Skin epidermis (tissue), 12 donors: ENCODE data around the gene RDX.

Experiments used
- H3K27ac ChIP-seq, 21 experiments: fragments of 200-600 bp; sonication (generic) in 11 of 21; one replicate each; pipeline ENCODE4 v1.5.0; 2020; ENCODE audit warnings: mild to moderate bottlenecking in 3 of 21, inconsistent platforms in 2 of 21, moderate library complexity in 2 of 21
- H3K4me3 ChIP-seq, 7 experiments: fragments of 200-600 bp; sonication (generic) in 2 of 7; one replicate each; pipeline ENCODE4 v1.5.0; 2020; ENCODE audit warnings: inconsistent platforms in 2 of 7, mild to moderate bottlenecking in 2 of 7, moderate library complexity in 1 of 7

RDX gene

GRCh38 chr11:110153474-110153873 lies 142.9 kb downstream of the RDX start:
- Histone ChIP-seq H3K27ac (no peak overlapping the region), H3K4me3 (no peak overlapping the region)

GRCh38 chr11:110152199-110152598 lies 144.2 kb downstream of the RDX start:
- H3K27ac ChIP-seq = no peak overlapping the region
- no peak overlapping the region for H3K4me3 ChIP-seq

GRCh38 chr11:110148775-110149744 lies 147.4 kb downstream of the RDX start:
- H3K4me3 ChIP-seq = no peak overlapping the region
- no peak overlapping the region for H3K27ac ChIP-seq

- Histone ChIP-seq H3K4me3 (no peak overlapping the region), H3K27ac (no peak overlapping the region)
Observed at GRCh38 chr11:110147962-110148709, 148.3 kb downstream of the RDX start.

GRCh38 chr11:110141812-110142211 lies 154.6 kb downstream of the RDX start:
- Histone ChIP-seq H3K4me3 (no peak overlapping the region), H3K27ac (no peak overlapping the region)

GRCh38 chr11:110134110-110134509 lies 162.3 kb downstream of the RDX start:
- H3K4me3 ChIP-seq = no peak overlapping the region
- no peak overlapping the region for H3K27ac ChIP-seq

GRCh38 chr11:110133160-110133559 lies 163.3 kb downstream of the RDX start:
- no peak overlapping the region for H3K27ac ChIP-seq
- H3K4me3 ChIP-seq = no peak overlapping the region

- H3K4me3 ChIP-seq = no peak overlapping the region
- H3K27ac ChIP-seq = no peak overlapping the region
Observed at GRCh38 chr11:110131386-110132123, 164.9 kb downstream of the RDX start.

GRCh38 chr11:110130642-110131238 lies 165.7 kb downstream of the RDX start:
- H3K27ac ChIP-seq = no peak overlapping the region
- no peak overlapping the region for H3K4me3 ChIP-seq

GRCh38 chr11:110128161-110128560 lies 168.3 kb downstream of the RDX start:
- Histone ChIP-seq H3K4me3 (no peak overlapping the region), H3K27ac (no peak overlapping the region)

GRCh38 chr11:110126936-110127335 lies 169.5 kb downstream of the RDX start:
- Histone ChIP-seq H3K27ac (no peak overlapping the region), H3K4me3 (no peak overlapping the region)

- H3K27ac ChIP-seq = no peak overlapping the region
- no peak overlapping the region for H3K4me3 ChIP-seq
Observed at GRCh38 chr11:110125632-110126031, 170.8 kb downstream of the RDX start.
